UCSD-AML1 (cell line): ENCODE data around the gene PML.

Experiments
- DNase-seq: peaks from one replicate; lab custom pipeline; 2025; ENCODE audit not compliant: unreplicated experiment; lab: John Stamatoyannopoulos, UW

PML gene

GRCh38 chr15:74007820-74008371 lies 13.4 kb downstream of the PML start:
- DNase-seq: no peak

DNA sequence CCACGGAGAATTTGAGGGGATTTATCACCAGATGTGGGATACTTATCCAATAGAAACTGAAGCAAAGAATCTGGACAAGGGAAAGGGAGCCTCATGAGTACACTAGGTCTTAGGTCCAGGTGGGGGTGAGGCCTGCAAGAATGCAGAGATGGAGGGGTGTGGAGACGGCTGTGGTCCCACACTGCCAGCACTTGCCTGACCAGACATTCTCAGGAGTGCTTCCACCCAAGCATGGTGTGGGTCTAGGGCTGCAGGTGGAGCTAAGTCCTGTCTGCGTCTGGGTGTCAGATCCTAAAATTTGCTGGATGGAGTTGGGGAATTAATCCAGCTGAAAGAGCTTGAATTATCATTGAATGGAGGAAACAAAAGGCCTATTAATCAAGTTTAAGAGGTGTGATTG lies 14.4 kb downstream of the PML start:
- DNase-seq: no peak

GRCh38 chr15:74010929-74011540 lies 16.5 kb downstream of the PML start:
- DNase-seq: no peak

DNA sequence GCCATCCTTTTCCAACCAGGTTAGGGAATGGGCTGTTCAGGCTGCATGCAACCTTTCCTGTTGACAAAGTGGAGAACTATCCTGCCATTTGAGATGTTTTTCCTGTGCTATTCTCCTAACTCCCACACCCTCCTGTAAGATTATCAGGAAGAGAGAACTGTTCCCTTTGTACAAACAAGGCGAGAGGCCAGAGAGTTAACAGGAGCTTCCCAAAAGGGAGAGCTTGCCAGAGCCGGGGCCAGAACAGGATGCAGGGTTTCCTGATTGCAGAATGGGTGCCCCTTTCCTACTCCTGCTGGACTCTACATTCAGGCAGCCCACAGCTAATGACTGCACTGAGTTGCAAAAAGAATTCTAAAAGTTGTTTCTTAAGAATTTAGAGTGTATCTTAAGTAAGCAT lies 17.1 kb downstream of the PML start:
- DNase-seq: peak; percentile 35

GRCh38 chr15:74013374-74013894 lies 18.9 kb downstream of the PML start:
- no peak for DNase-seq

DNA sequence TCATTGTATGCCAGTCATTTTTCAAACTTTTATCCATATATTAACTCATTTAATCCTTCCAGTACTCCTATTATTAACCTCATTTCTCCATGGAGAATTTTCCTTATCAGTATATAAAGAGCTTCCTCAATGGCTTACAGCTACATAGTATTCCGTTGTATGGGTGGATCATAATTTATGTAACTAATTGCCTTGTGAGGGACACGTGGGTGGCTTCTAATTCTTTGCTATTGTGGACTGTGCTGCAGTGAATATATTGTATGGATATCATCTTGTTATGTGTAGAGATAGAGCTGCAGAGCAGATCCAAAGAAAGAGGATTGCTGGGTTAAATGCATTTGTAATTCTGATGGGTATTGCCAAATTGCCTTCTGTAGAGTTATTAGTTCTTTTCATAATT lies 25.2 kb downstream of the PML start:
- no peak for DNase-seq

GRCh38 chr15:74022706-74023470 lies 28.4 kb downstream of the PML start:
- no peak for DNase-seq

DNA sequence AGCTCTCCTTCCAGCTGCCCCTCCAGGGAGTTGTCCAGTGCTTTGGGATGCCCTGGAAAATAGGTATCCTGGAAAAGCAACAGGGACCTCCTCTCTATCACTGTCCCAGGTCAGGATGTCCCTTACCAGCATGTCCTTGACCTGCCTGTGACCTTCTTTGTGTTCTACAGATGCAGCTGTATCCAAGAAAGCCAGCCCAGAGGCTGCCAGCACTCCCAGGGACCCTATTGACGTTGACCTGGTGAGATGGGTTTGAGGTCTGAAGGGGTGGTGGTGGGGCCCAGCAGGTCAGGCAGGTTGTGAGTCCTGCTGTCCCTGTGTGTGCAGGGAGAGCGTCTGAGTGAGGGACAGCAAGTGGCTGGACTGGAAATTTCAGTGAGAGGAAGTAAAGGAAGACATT lies 30.2 kb downstream of the PML start:
- no peak for DNase-seq

- DNase-seq: no peak
These were observed 30.9 kb downstream of the PML start for GRCh38 chr15:74025436-74025835.

DNA sequence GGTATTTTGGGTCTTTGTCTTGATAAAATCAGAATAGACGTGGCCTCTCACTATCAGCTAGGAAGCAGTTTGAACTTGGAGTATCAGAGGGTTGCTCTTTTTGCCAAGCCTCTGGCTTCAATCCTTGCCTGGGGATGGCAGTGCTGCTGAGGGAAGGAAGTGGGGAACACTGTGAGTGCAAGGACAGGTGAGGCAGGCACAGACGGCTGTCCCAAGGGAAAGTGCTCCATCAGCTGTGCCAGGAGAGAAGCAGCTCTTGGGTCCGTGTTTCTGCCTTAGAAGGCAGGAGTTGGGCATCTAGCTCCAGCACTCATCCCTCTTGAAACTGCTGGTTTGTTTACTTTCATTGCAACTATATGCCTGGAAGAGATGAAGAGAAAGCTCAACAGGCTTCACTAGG lies 33.2 kb downstream of the PML start:
- no peak for DNase-seq

GRCh38 chr15:74028646-74029045 lies 34.1 kb downstream of the PML start:
- no peak for DNase-seq

DNA sequence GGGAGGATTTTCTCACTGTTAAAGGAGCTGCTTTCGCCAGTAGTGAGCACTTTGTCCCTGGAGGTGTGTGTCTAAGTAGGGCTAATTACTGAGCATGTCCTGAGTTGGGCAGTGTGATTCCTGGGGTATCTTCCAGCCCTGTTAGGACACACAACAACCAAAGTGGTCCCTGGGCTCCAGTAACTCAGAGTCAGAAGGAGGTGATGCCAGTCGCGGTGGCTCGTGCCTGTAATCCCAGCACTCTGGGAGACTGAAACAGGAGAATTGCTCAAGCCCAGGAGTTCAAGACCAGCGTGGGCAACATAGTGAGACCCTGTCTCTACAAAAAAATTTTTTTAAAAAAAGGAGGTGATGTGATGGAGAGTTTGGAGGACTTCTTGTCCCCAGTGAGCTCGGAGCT lies 37.5 kb downstream of the PML start:
- DNase-seq: no peak

- peak; percentile 30 for DNase-seq
These were observed 38.4 kb downstream of the PML start for GRCh38 chr15:74032606-74033561.

DNA sequence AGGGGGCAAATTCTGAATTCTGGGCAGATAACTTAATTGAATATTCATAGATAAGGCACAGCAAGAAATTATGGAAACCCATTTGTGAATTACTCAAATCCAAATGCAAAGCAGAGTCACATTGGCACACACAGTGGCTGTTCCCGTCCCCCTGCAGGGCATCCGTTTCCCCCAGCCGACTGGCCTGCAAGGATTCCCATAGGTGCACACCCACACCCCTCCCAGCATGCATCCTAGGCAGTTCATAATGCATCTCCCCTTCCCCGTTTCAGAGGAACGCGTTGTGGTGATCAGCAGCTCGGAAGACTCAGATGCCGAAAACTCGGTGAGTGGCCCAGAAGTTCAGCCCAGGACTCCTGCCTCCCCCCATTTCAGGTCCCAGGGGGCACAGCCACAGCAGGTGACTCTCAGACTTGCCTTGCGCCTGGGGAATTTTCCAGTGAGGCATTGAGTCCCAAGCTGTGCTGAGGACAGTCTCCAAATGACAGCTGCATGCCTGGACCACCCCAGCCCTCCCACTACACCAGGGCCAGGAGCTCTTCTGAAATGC lies 39.8 kb downstream of the PML start:
- DNase-seq: no peak

DNA sequence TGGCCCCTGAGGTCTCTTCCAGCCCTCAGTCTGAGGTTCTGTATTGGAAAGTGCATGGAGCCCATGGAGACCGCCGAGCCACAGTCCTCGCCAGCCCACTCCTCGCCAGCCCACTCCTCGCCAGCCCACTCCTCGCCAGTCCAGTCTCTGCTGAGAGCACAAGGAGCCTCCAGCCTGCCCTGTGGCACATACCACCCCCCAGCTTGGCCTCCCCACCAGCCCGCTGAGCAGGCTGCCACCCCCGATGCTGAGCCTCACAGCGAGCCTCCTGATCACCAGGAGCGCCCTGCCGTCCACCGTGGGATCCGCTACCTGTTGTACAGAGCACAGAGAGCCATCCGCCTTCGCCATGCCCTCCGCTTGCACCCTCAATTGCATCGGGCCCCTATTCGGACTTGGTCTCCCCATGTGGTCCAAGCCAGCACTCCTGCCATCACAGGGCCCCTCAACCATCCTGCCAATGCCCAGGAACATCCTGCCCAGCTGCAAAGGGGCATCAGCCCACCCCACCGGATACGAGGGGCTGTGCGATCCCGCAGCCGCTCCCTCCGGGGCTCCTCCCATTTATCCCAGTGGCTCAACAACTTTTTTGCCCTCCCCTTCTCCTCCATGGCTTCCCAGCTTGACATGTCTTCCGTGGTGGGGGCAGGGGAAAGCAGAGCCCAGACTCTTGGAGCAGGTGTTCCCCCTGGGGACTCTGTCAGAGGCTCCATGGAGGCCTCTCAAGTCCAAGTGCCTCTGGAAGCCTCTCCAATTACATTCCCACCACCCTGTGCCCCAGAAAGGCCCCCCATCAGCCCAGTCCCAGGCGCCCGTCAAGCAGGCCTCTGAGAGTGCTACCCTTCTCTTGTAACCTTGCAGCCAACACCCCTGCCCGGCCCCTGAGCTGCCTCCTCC lies 40.9 kb downstream of the PML start:
- no peak for DNase-seq

GRCh38 chr15:74036271-74037170 lies 42.0 kb downstream of the PML start:
- DNase-seq: peak; percentile 35

DNA sequence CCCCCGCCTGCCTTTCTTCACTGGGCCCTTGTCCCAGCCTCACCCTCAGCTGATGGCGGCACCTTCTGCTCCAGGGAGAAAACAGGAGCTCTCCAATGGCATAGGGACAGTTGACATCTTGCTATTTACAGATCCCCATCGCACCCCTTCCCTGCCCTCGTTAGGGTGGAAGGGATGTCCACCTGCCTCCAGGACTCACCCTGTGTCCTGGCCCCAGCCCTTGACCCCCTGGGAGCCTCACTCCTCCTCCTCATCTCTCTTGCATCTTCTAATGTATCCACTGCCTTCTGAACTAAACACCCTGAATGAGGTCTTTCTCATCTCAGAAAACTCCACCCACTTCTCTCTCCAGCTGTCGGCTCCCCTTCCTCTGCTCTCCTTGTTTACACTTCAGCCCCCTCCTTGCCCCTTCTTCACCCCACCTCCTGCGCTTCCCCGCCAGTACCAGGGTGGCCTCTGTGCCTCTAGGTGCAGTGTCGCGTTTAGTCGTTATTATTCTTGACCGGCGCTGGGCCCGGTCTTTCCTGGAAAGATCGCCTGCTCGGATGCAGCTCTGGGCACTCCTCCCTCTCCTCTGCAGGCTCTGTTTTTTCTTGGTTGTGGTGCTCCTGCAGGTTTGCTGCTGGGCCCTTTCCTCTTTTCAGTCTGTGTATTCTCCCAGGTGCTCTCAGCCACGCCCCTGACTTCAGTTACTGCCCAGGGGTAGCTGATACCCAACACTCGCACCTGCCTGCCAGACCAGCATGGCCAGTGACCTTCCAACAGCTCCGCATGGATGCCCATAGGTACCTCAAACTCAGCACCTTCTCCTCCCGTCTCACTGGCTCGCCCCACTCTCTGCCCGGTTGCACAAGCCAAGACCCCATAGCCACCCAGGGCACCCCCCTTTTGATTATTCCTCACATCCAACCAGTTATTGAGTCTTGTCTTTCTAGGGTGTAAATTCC lies 42.9 kb downstream of the PML start:
- no peak for DNase-seq
